ENCODE data around the gene MT2A. TPM values are rescaled to one million over a fixed set of nuclear protein-coding genes. Genes with fewer than 3 reads are reported as not detected.

The MT2A gene
- 5.4 and 5.6 TPM in 2 replicates for total RNA-seq (2013; cell fraction: nucleolus; rRNA removed)
- total RNA-seq (2014; rRNA removed) (19.0 and 20.1 TPM in 2 replicates), total RNA-seq (2014; rRNA removed; fragmentation: Illumina TruSeq; extraction: Trizol) (10.7 and 12.7 TPM in 2 replicates), total RNA-seq (2021) (44.8 and 54.8 TPM in 2 replicates), polyA plus RNA-seq (2011; rRNA removed) (8.1 and 11.3 TPM in 2 replicates), polyA plus RNA-seq (2014; fragmentation: Illumina TruSeq; extraction: Trizol) (0.41 and 7.3 TPM in 2 replicates), polyA plus RNA-seq (2014; fragmentation: Nextera tagmentation; extraction: Ambion mirVana) (10 to 100 TPM; 56.3 to 75.3 TPM), polyA plus RNA-seq (2014; rRNA removed) (52.3 and 59.0 TPM in 2 replicates), polyA plus RNA-seq (2016; fragmentation: Nextera tagmentation; extraction: Ambion mirVana) (100 to 1,000 TPM; 270 to 271 TPM), polyA minus RNA-seq (2011; rRNA and poly(A)+ RNA removed) (6.4 and 16.9 TPM in 2 replicates), Bru-seq, nascent RNA (percentile 66 among the genes with signal in this experiment), BruChase-seq, experiment 1, labeled RNA remaining after a 6-hour chase (percentile 74 among the genes with signal in this experiment), BruChase-seq, experiment 2, labeled RNA remaining after a 2-hour chase (percentile 74 among the genes with signal in this experiment)
- 2.0 TPM for polyA plus RNA-seq (2011; ENCODE audit: low read depth)
- 17.2 and 28.6 TPM in 2 replicates for polyA plus RNA-seq (2011; cell fraction: cytosol; rRNA removed)
- polyA plus RNA-seq (2011; cell fraction: nucleus; rRNA removed) = 19.9 and 26.7 TPM in 2 replicates
- polyA plus RNA-seq (2012) = 36.2 and 51.8 TPM in 2 replicates
- polyA minus RNA-seq (2011; cell fraction: cytosol; rRNA and poly(A)+ RNA removed) = 22.2 and 29.9 TPM in 2 replicates
- polyA minus RNA-seq (2011; cell fraction: nucleus; rRNA and poly(A)+ RNA removed) = 6.8 and 8.8 TPM in 2 replicates
- long read RNA-seq, experiment 1, transcript MT2A-201 (3 exons, 786 nt) = major isoform, 86 of 89 reads
- long read RNA-seq, experiment 1, partial matches to known transcripts = 0 of 89 reads
- long read RNA-seq, experiment 1, other reads (novel, unspliced or antisense) = 3 of 89 reads
- long read RNA-seq, experiment 2, transcript MT2A-201 (3 exons, 786 nt) = major isoform, 44 of 45 reads
- long read RNA-seq, experiment 2, partial matches to known transcripts = 0 of 45 reads
- long read RNA-seq, experiment 2, other reads (novel, unspliced or antisense) = 0 of 45 reads

- H3K79me2 ChIP-seq (ENCODE audit: control insufficient read depth, insufficient read depth, low read length) = no peaks in the 10 kb centered on the region
- peaks cover 25% of the 10 kb centered on the region for H3K4me1 ChIP-seq (ENCODE audit: control insufficient read depth, insufficient read depth, low read length)
- WGBS (ENCODE audit: insufficient coverage, insufficient replicate concordance, low lambda C conversion rate, missing lambda C conversion rate) = 13% methylated on average over 58 of the region's 62 CpGs
- H3K4me3 ChIP-seq = peak within 1 kb of the TSS; percentile 70
- ATAC-seq = peak; percentile 93
- in situ Hi-C loops (cut with MboI) (no loop called here), intact Hi-C loops (cut with micrococcal nuclease; ENCODE audit: unreplicated experiment) (loop anchor here (1.0 kb wide), 1 partner anchor 22 kb away; no protein-coding TSS in a partner anchor)
- H3K27ac ChIP-seq (ENCODE audit: control insufficient read depth, insufficient read depth) = no peak within 1 kb of the TSS
- RAD21 ChIA-PET (ENCODE audit: unreplicated experiment) = interaction anchor here (0.6 to 4.6 kb wide), 7 partner anchors 16 to 303 kb away, joined by 3 to 23 read pairs (median 5); partner anchors contain the start of gene MT1E
- peak within 1 kb of the TSS; percentile 82 for H3K4me2 ChIP-seq (ENCODE audit: control insufficient read depth, insufficient read depth)
- POLR2A ChIA-PET = interaction anchor here (1.2 to 1.7 kb wide), 2 partner anchors 17 to 22 kb away, joined by 3 to 6 read pairs; partner anchors contain the start of gene MT1E
- H3K9me3 ChIP-seq (replicated peaks; ENCODE audit: control insufficient read depth, insufficient read depth, low read length) = no peaks in the 10 kb centered on the region
- FAIRE-seq = no peak
- peak within 1 kb of the TSS; percentile 21; the same call in 1 of the 2 replicates for H3K9ac ChIP-seq (ENCODE audit: control insufficient read depth, insufficient read depth, low read length)
- CTCF ChIA-PET = interaction anchor here (0.6 to 10.0 kb wide), 5 partner anchors 15 to 94 kb away, joined by 3 to 77 read pairs (median 3); partner anchors contain the start of gene MT1E
- no peaks in the 10 kb centered on the region for H4K20me1 ChIP-seq (ENCODE audit: control insufficient read depth, insufficient read depth)
- SMC1A ChIA-PET (ENCODE audit: uncharacterized antibody, unreplicated experiment) = no interaction called here
- H2AFZ ChIP-seq (ENCODE audit: control insufficient read depth, low read depth, low read length) = peak within 1 kb of the TSS; percentile 82
- no peak for DNase-seq (ENCODE audit: low read depth, low spot score)
- no TSS peak for BruUV-seq (replicated peaks)
- no peaks in the 10 kb centered on the region for H3K36me3 ChIP-seq (ENCODE audit: control insufficient read depth in 2 of 2, insufficient read depth in 2 of 2, low read length in 1 of 2)
- no peaks in the 10 kb centered on the region; a peak in 1 of 4 replicates for H3K27me3 ChIP-seq (replicated peaks in 1 of 2; ENCODE audit: control insufficient read depth in 2 of 2, insufficient read depth in 2 of 2, low read length in 1 of 2)
- TF ChIP-seq BRCA1 (IDR thresholded peaks at IDR 0.05; ENCODE audit: low read depth, low read length) (no peak), KLF5 (IDR thresholded peaks at IDR 0.05; ENCODE audit: partially characterized antibody) (peak; percentile 55), JUNB (IDR thresholded peaks at IDR 0.05) (no peak), MXI1 (IDR thresholded peaks at IDR 0.05; ENCODE audit: low read depth, low read length) (peak; percentile 51; the same call in 1 of the 2 replicates), CREB1 (IDR thresholded peaks at IDR 0.05; ENCODE audit: low read depth) (no peak), SMARCA5 (IDR thresholded peaks at IDR 0.05) (peak; percentile 99), SUPT20H (IDR thresholded peaks at IDR 0.05; ENCODE audit: borderline replicate concordance, control insufficient read depth, low read depth, low read length) (no peak), RUNX3 (IDR thresholded peaks at IDR 0.05; ENCODE audit: low read length) (peak; percentile 46; the same call in 1 of the 2 replicates), RELA (IDR thresholded peaks at IDR 0.05; ENCODE audit: borderline replicate concordance, partially characterized antibody) (peak; percentile 23), RELB (IDR thresholded peaks at IDR 0.05; ENCODE audit: low read depth) (no peak), ATF7 (IDR thresholded peaks at IDR 0.05; ENCODE audit: low read depth) (no peak), REST (IDR thresholded peaks at IDR 0.05; ENCODE audit: low read depth, low read length) (no peak), EZH2 (IDR thresholded peaks at IDR 0.05; ENCODE audit: borderline replicate concordance, control insufficient read depth, low read depth, low read length) (no peak)
Observed at GRCh38 chr16:56608043-56608875, at the start of gene MT2A. TSS of gene MT2A (plus strand) at chr16:56608584. CDS start at chr16:56608656, 72 bp downstream.

Measured in GM12878 (cell line).